Fibroblast of lung (primary cell): Measurements from ENCODE around the gene RAD18.

Source experiments
- EZH2 ChIP-seq: IDR thresholded peaks from 2 replicates; pipeline ENCODE4 v1.5.1; 2012; ENCODE audit warnings: low read length, control low read depth, mild to moderate bottlenecking; ENCODE audit errors: missing control alignments
- TF ChIP-seq, protein P1 (sequence below), 2 donors: IDR thresholded peaks in 1 of 2; conservative IDR thresholded peaks in 1 of 2; 1 replicate in 1 of 2; 2 replicates in 1 of 2; pipeline ENCODE4 v1.5.1; 2011 to 2012; ENCODE audit warnings: low read length in 2 of 2, control low read depth in 1 of 2, inconsistent platforms in 1 of 2, low read depth in 1 of 2, mild to moderate bottlenecking in 1 of 2

DNA sequence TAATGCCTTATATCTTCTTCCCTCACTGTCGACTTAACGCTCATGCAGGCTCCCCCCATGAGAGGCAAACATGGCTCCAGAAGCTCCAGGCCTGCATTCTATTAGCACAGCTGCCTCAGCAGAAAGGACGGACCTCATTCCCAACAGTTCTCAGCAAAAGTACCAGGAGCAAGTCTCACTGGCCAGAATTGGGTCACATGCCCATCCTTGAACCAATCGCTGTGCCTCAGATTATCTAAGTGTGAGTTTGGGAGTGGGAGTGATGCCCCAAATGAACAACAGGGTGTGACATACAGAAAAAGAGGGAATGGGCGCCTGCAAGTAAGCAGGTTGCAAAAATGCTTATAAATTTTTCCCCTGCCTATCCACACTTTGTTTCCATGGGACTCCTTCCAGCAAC lies 4.3 kb upstream of the RAD18 start:
- TF ChIP-seq, protein P1, sequence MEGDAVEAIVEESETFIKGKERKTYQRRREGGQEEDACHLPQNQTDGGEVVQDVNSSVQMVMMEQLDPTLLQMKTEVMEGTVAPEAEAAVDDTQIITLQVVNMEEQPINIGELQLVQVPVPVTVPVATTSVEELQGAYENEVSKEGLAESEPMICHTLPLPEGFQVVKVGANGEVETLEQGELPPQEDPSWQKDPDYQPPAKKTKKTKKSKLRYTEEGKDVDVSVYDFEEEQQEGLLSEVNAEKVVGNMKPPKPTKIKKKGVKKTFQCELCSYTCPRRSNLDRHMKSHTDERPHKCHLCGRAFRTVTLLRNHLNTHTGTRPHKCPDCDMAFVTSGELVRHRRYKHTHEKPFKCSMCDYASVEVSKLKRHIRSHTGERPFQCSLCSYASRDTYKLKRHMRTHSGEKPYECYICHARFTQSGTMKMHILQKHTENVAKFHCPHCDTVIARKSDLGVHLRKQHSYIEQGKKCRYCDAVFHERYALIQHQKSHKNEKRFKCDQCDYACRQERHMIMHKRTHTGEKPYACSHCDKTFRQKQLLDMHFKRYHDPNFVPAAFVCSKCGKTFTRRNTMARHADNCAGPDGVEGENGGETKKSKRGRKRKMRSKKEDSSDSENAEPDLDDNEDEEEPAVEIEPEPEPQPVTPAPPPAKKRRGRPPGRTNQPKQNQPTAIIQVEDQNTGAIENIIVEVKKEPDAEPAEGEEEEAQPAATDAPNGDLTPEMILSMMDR (conservative IDR thresholded peaks at IDR 0.05 in 1 of 2, IDR thresholded peaks at IDR 0.05 in 1 of 2; ENCODE audit: low read depth in 1 of 2, low read length in 2 of 2) = no peak
- no peak for TF ChIP-seq EZH2
